Esophagus squamous epithelium (tissue), 5 donors: ENCODE results near the gene MTA2. TPM values are rescaled to one million over a fixed set of nuclear protein-coding genes. Genes with fewer than 3 reads are reported as not detected.

Experiments
- DNase-seq: peaks from one replicate; lab custom pipeline; 2025; lab: John Stamatoyannopoulos, UW
- H3K27ac ChIP-seq, 4 donors: fragments of 200-600 bp; sonication (generic); one replicate each; pipeline ENCODE4 v1.5.1; 2016 to 2019; ENCODE audit warnings: mild to moderate bottlenecking in 1 of 4
- H3K27me3 ChIP-seq, 4 donors: fragments of 200-600 bp; sonication (generic); 1 replicate in 3 of 4; 2 replicates in 1 of 4; pipeline versions ENCODE4 v1.5.1 to v1.6.0; 2017 to 2021; ENCODE audit warnings: antibody characterized with exemption in 1 of 4
- H3K36me3 ChIP-seq, 3 donors: fragments of 200-600 bp; sonication (generic); one replicate each; pipeline ENCODE4 v1.5.1; 2016 to 2019
- H3K4me1 ChIP-seq, 3 donors: fragments of 200-600 bp; sonication (generic); one replicate each; pipeline ENCODE4 v1.5.1; 2017 to 2019
- H3K4me3 ChIP-seq, 4 donors: fragments of 200-600 bp; sonication (generic); 1 replicate in 3 of 4; 2 replicates in 1 of 4; pipeline ENCODE4 v1.5.1; 2016 to 2019; ENCODE audit warnings: mild to moderate bottlenecking in 2 of 4, moderate library complexity in 1 of 4
- H3K9me3 ChIP-seq, 3 donors: fragments of 200-600 bp; sonication (generic); one replicate each; pipeline ENCODE4 v1.5.1; 2016 to 2019
- CTCF ChIP-seq, 6 experiments: fragments of 450-650 bp in 4 of 6; fragments of 200-600 bp in 2 of 6; sonication (generic) in 2 of 6; IDR thresholded peaks; one replicate each; pipeline ENCODE4 v1.5.1; 2016 to 2019; ENCODE audit warnings: antibody characterized with exemption in 6 of 6, mild to moderate bottlenecking in 4 of 6, moderate library complexity in 4 of 6
- POLR2A ChIP-seq, 4 donors: fragments of 450-650 bp; IDR thresholded peaks; one replicate each; pipeline ENCODE4 v1.6.1; 2017; ENCODE audit warnings: antibody characterized with exemption in 4 of 4, mild to moderate bottlenecking in 4 of 4, moderate library complexity in 3 of 4
- WGBS, 2 donors: methylation state at CpG; one replicate each; pipeline ENCODE4 v1.1.5; 2018; 5-methylcytosine and 5-hydroxymethylcytosine counted together
- intact Hi-C: fragments of 100-400 bp; cut with DNase I; formaldehyde crosslinking; loops from one replicate; pipeline ENCODE4 v1.15.0; 2022
- total RNA-seq, 4 donors: library from RNA; depleted of rRNA; stranded (reverse); fragments of >200 nt; gene quantifications; one replicate each; pipeline ENCODE4 v1.1.0, GENCODE V29; 2016
- donor health status: DM: yes; HTN: yes; CAD: no.

Gene MTA2
- total RNA-seq, 4 donors from 2014 or later, result 103 to 132 (median 111) TPM

GRCh38 chr11:62577046-62577714 lies 24.5 kb downstream of the MTA2 start:
- H3K27ac ChIP-seq, result peak overlapping the region; percentile 38 to 96 (median 93)
- no peaks in the 10 kb centered on the region for H3K9me3 ChIP-seq
- TF ChIP-seq POLR2A (IDR thresholded peaks at IDR 0.05) (no peak), CTCF (IDR thresholded peaks at IDR 0.05) (no peak)
- H3K36me3 ChIP-seq, result peaks cover 0 to 73% (median 9%) of the 10 kb centered on the region in 3 donors
- intact Hi-C loops, result no loop called here
- no peaks in the 10 kb centered on the region for H3K27me3 ChIP-seq
- 64 to 67% methylated on average over 6 to 12 of the region's 12 CpGs for WGBS, 2 donors
- peaks cover 24 to 45% (median 30%) of the 10 kb centered on the region in 3 donors for H3K4me1 ChIP-seq
- DNase-seq, result no peak
- H3K4me3 ChIP-seq, result peak overlapping the region in 1 of 4 donors; percentile 7

GRCh38 chr11:62575837-62576236 lies 25.8 kb downstream of the MTA2 start:
- no peaks in the 10 kb centered on the region for H3K9me3 ChIP-seq
- H3K4me3 ChIP-seq, result no peak overlapping the region
- H3K36me3 ChIP-seq, result peaks cover 0 to 73% (median 20%) of the 10 kb centered on the region in 3 donors
- TF ChIP-seq POLR2A (IDR thresholded peaks at IDR 0.05) (no peak), CTCF (IDR thresholded peaks at IDR 0.05) (no peak)
- intact Hi-C loops, result no loop called here
- 83 to 100% methylated on average over 2 to 8 of the region's 14 CpGs for WGBS, 2 donors
- DNase-seq, result no peak
- peaks cover 24 to 59% (median 35%) of the 10 kb centered on the region in 3 donors for H3K4me1 ChIP-seq
- H3K27ac ChIP-seq, result peak overlapping the region in 3 of 4 donors; percentile 92 to 96 (median 94)
- H3K27me3 ChIP-seq, result no peaks in the 10 kb centered on the region

GRCh38 chr11:62575156-62575555 lies 26.5 kb downstream of the MTA2 start:
- 54 to 58% methylated on average over 13 to 14 of the region's 17 CpGs for whole genome bisulfite sequencing, 2 donors
- DNase-seq, result no peak
- H3K36me3 ChIP-seq, result peaks cover 0 to 73% (median 26%) of the 10 kb centered on the region in 3 donors
- H3K4me1 ChIP-seq, result peaks cover 24 to 66% (median 38%) of the 10 kb centered on the region in 3 donors
- peak overlapping the region; percentile 86 to 96 (median 93) for H3K27ac ChIP-seq
- intact Hi-C loops, result no loop called here
- TF ChIP-seq CTCF (IDR thresholded peaks at IDR 0.05) (no peak), POLR2A (IDR thresholded peaks at IDR 0.05) (no peak)
- H3K9me3 ChIP-seq, result no peaks in the 10 kb centered on the region
- no peaks in the 10 kb centered on the region for H3K27me3 ChIP-seq
- H3K4me3 ChIP-seq, result peak overlapping the region; percentile 49 to 89 (median 82)

- peaks cover 24 to 72% (median 38%) of the 10 kb centered on the region in 3 donors for H3K4me1 ChIP-seq
These were observed 27.1 kb downstream of the MTA2 start for GRCh38 chr11:62574363-62575071.

More at GRCh38 chr11:62574363-62575071, 27.1 kb downstream of the MTA2 start:
- intact Hi-C loops, result no loop called here
- no peak for TF ChIP-seq CTCF (IDR thresholded peaks at IDR 0.05)
- no peak for TF ChIP-seq POLR2A (IDR thresholded peaks at IDR 0.05)
- Histone ChIP-seq H3K9me3 (no peaks in the 10 kb centered on the region), H3K36me3 (peaks cover 0 to 74% (median 30%) of the 10 kb centered on the region in 3 donors), H3K27ac (peak overlapping the region; percentile 86 to 96 (median 93)), H3K4me3 (peak overlapping the region; percentile 49 to 89 (median 82)), H3K27me3 (no peaks in the 10 kb centered on the region)
- 0 to 2% methylated on average over 19 to 25 of the region's 33 CpGs for WGBS, 2 donors
- DNase-seq, result no peak
